H1 (cell line): ENCODE results near the gene CELF2. TPM values are rescaled to one million over a fixed set of nuclear protein-coding genes. Genes with fewer than 3 reads are reported as not detected.

Source experiments
- CTCF ChIA-PET: fragments of 300-600 bp; sonication (Branson Sonifier 250); formaldehyde crosslinking; loops from one replicate; lab custom pipeline; 2021; ENCODE audit not compliant: partially characterized antibody; lab: Charles Lee
- POLR2A ChIA-PET: fragments of 300-600 bp; sonication (Branson Sonifier 250); formaldehyde crosslinking; loops from one replicate; lab custom pipeline; 2021; ENCODE audit warnings: inconsistent platforms; ENCODE audit not compliant: partially characterized antibody; lab: Charles Lee
- DNase-seq, 2 experiments: peaks; one replicate each; pipeline versions ENCODE4 v3.0.0 to v3.0.0-alpha.2; 2010 to 2022; ENCODE audit warnings: low spot score in 2 of 2, low read depth in 1 of 2, mixed read lengths in 1 of 2
- FAIRE-seq: peaks from 2 replicates; lab custom pipeline; 2011; peaks lifted over from hg19 to GRCh38; lab: Jason Lieb, UNC
- H2AFZ ChIP-seq: 2 replicates; pipeline ENCODE4 v1.8.1; 2012; ENCODE audit warnings: low read length, inconsistent platforms
- H2AK5ac ChIP-seq: 2 replicates; pipeline ENCODE4 v1.6.1; 2013; ENCODE audit warnings: low read depth, low read length
- H2BK120ac ChIP-seq: replicated peaks from 2 replicates; pipeline ENCODE3; 2013; ENCODE audit warnings: low read depth, low read length, inconsistent platforms
- H2BK12ac ChIP-seq: 2 replicates; pipeline ENCODE4 v1.6.1; 2013; ENCODE audit warnings: low read depth, low read length
- H2BK15ac ChIP-seq: 2 replicates; pipeline ENCODE4 v1.6.1; 2013; ENCODE audit warnings: low read length
- H2BK20ac ChIP-seq: 2 replicates; pipeline ENCODE4 v1.6.1; 2013; ENCODE audit warnings: low read length
- H2BK5ac ChIP-seq: 2 replicates; pipeline ENCODE4 v1.6.1; 2013; ENCODE audit warnings: low read depth, low read length
- H3K14ac ChIP-seq: 2 replicates; pipeline ENCODE4 v1.6.1; 2013; ENCODE audit warnings: inconsistent platforms; ENCODE audit not compliant: insufficient read length
- H3K18ac ChIP-seq: 2 replicates; pipeline ENCODE4 v1.6.1; 2013; ENCODE audit warnings: low read length; ENCODE audit errors: extremely low read depth
- H3K23ac ChIP-seq: 2 replicates; pipeline ENCODE4 v1.6.1; 2013; ENCODE audit warnings: inconsistent platforms; ENCODE audit not compliant: insufficient read length
- H3K23me2 ChIP-seq: 2 replicates; pipeline ENCODE4 v1.6.1; 2013; ENCODE audit warnings: low read depth, low read length
- H3K27ac ChIP-seq: 2 replicates; pipeline ENCODE4 v1.6.1; 2011; ENCODE audit warnings: low read depth, low read length, inconsistent platforms
- H3K27me3 ChIP-seq, 4 experiments: replicated peaks in 1 of 4; 1 replicate in 1 of 4; 2 replicates in 3 of 4; pipeline versions ENCODE4 v1.6.1 to v1.8.1; 2011 to 2013; ENCODE audit warnings: low read length in 3 of 4, mild to moderate bottlenecking in 3 of 4, inconsistent platforms in 2 of 4, mixed read lengths in 2 of 4, moderate library complexity in 1 of 4; ENCODE audit not compliant: control insufficient read depth in 3 of 4, insufficient read depth in 3 of 4; ENCODE audit errors: extremely low read depth in 1 of 4
- H3K36me3 ChIP-seq, 4 experiments: 2 replicates each; pipeline versions ENCODE4 v1.6.1 to v1.8.1; 2011 to 2013; ENCODE audit warnings: mild to moderate bottlenecking in 4 of 4, low read length in 3 of 4, moderate library complexity in 2 of 4, control low read depth in 1 of 4, inconsistent platforms in 1 of 4; ENCODE audit not compliant: insufficient read depth in 4 of 4, control insufficient read depth in 2 of 4
- H3K4ac ChIP-seq: replicated peaks from 2 replicates; pipeline ENCODE3; 2013; ENCODE audit warnings: low read length, low read depth, mixed read lengths, inconsistent platforms; ENCODE audit not compliant: insufficient read length
- H3K4me1 ChIP-seq, 4 experiments: replicated peaks in 1 of 4; 1 replicate in 1 of 4; 2 replicates in 3 of 4; pipeline versions ENCODE4 v1.6.1 to v1.8.1; 2011 to 2013; ENCODE audit warnings: low read length in 3 of 4, inconsistent platforms in 2 of 4, mixed read lengths in 1 of 4; ENCODE audit not compliant: insufficient read depth in 4 of 4, control insufficient read depth in 3 of 4
- H3K4me2 ChIP-seq, 2 experiments: 2 replicates each; pipeline versions ENCODE4 v1.6.1 to v1.8.1; 2011 to 2013; ENCODE audit warnings: low read depth in 2 of 2, low read length in 2 of 2, control low read depth in 1 of 2, inconsistent platforms in 1 of 2, mild to moderate bottlenecking in 1 of 2; ENCODE audit not compliant: insufficient read depth in 1 of 2
- H3K4me3 ChIP-seq, 4 experiments: fragments of 200-600, 300-600 bp in 1 of 4; sonication (generic), shearing (Covaris generic), sonication (Bioruptor Twin) in 1 of 4; 2 replicates each; pipeline versions ENCODE4 v1.5.1 to v1.8.1; 2011 to 2016; ENCODE audit warnings: low read length in 4 of 4, low read depth in 3 of 4, control low read depth in 2 of 4, inconsistent platforms in 2 of 4, mild to moderate bottlenecking in 2 of 4, mixed read lengths in 1 of 4, moderate library complexity in 1 of 4; ENCODE audit not compliant: insufficient read depth in 2 of 4; ENCODE audit errors: extremely low read depth in 1 of 4
- H3K56ac ChIP-seq: replicated peaks from 2 replicates; pipeline ENCODE3; 2013; ENCODE audit warnings: low read depth, mild to moderate bottlenecking, mixed read lengths, low read length, inconsistent platforms; ENCODE audit not compliant: insufficient read length
- H3K79me1 ChIP-seq: 2 replicates; pipeline ENCODE4 v1.6.1; 2013; ENCODE audit warnings: low read depth, low read length, control low read depth
- H3K79me2 ChIP-seq, 2 experiments: 2 replicates each; pipeline versions ENCODE4 v1.6.1 to v1.8.1; 2012 to 2013; ENCODE audit warnings: low read length in 2 of 2, mild to moderate bottlenecking in 2 of 2, inconsistent platforms in 1 of 2; ENCODE audit not compliant: insufficient read depth in 2 of 2, control insufficient read depth in 1 of 2
- H3K9ac ChIP-seq, 4 experiments: replicated peaks in 1 of 4; 1 replicate in 1 of 4; 2 replicates in 3 of 4; pipeline versions ENCODE4 v1.6.1 to v1.8.1; 2011 to 2013; ENCODE audit warnings: low read depth in 3 of 4, low read length in 3 of 4, control low read depth in 2 of 4, mild to moderate bottlenecking in 2 of 4, moderate library complexity in 2 of 4, inconsistent platforms in 1 of 4; ENCODE audit errors: extremely low read depth in 1 of 4
- H3K9me3 ChIP-seq, 2 experiments: 2 replicates each; pipeline versions ENCODE4 v1.6.1 to v1.8.1; 2012 to 2013; ENCODE audit warnings: mild to moderate bottlenecking in 2 of 2, moderate library complexity in 2 of 2, control low read depth in 1 of 2, inconsistent platforms in 1 of 2, low read depth in 1 of 2, low read length in 1 of 2, mixed read lengths in 1 of 2; ENCODE audit not compliant: insufficient read depth in 2 of 2
- H4K20me1 ChIP-seq, 2 experiments: replicated peaks in 1 of 2; 2 replicates each; pipeline versions ENCODE3 to v1.8.1; 2011 to 2013; ENCODE audit warnings: inconsistent platforms in 2 of 2, low read length in 2 of 2, mild to moderate bottlenecking in 1 of 2; ENCODE audit not compliant: insufficient read depth in 2 of 2, control insufficient read depth in 1 of 2
- H4K5ac ChIP-seq: 2 replicates; pipeline ENCODE4 v1.6.1; 2013; ENCODE audit warnings: low read length, low read depth, mixed read lengths, inconsistent platforms; ENCODE audit not compliant: insufficient read length
- H4K8ac ChIP-seq: 2 replicates; pipeline ENCODE4 v1.8.0; 2013; ENCODE audit warnings: mild to moderate bottlenecking, moderate library complexity, low read length, inconsistent platforms; ENCODE audit not compliant: insufficient read depth; ENCODE audit errors: extremely low read depth
- H4K91ac ChIP-seq: replicated peaks from 2 replicates; pipeline ENCODE3; 2013; ENCODE audit warnings: low read length, mixed read lengths, inconsistent platforms; ENCODE audit not compliant: insufficient read length
- ASH2L ChIP-seq: fragments of 200-600, 300-600 bp; sonication (generic); IDR thresholded peaks from one replicate; pipeline ENCODE4 v1.7.1; 2017; ENCODE audit warnings: low read length
- HDAC2 ChIP-seq, 2 experiments: fragments of 300-600 bp in 1 of 2; sonication (generic) in 1 of 2; IDR thresholded peaks; 2 replicates each; pipeline ENCODE4 v1.6.1; 2011 to 2012; ENCODE audit warnings: low read depth in 2 of 2, low read length in 2 of 2, mild to moderate bottlenecking in 2 of 2, moderate library complexity in 2 of 2, borderline replicate concordance in 1 of 2, inconsistent platforms in 1 of 2
- HDAC6 ChIP-seq: IDR thresholded peaks from one replicate; pipeline ENCODE4 v1.7.1; 2012; ENCODE audit warnings: low read depth, mild to moderate bottlenecking, inconsistent platforms, low read length, moderate library complexity
- KDM1A ChIP-seq: fragments of 200-600, 300-600 bp; sonication (generic); IDR thresholded peaks from 2 replicates; pipeline ENCODE4 v1.7.1; 2016; ENCODE audit warnings: mild to moderate bottlenecking, low read length, borderline replicate concordance
- KDM4A ChIP-seq: IDR thresholded peaks from one replicate; pipeline ENCODE4 v1.7.1; 2012; ENCODE audit warnings: low read depth, mild to moderate bottlenecking, moderate library complexity, low read length, inconsistent platforms; ENCODE audit not compliant: severe bottlenecking
- SP2 ChIP-seq: IDR thresholded peaks from 2 replicates; pipeline ENCODE4 v1.6.1; 2012; ENCODE audit warnings: mild to moderate bottlenecking, low read length, inconsistent platforms
- SUZ12 ChIP-seq: fragments of 200-600 bp; sonication (generic); IDR thresholded peaks from 2 replicates; pipeline ENCODE4 v1.6.1; 2012; ENCODE audit warnings: mild to moderate bottlenecking, inconsistent platforms, low read length, moderate library complexity, mixed read lengths
- ZNF274 ChIP-seq: IDR thresholded peaks from 2 replicates; pipeline ENCODE4 v1.7.0; 2012; ENCODE audit warnings: low read length, borderline replicate concordance; ENCODE audit errors: extremely low read depth
- WGBS, 2 experiments: shearing (Covaris generic) in 1 of 2; methylation state at CpG; one replicate each; pipeline versions ENCODE4 v1.1.6 to v1.1.7; 2013 to 2015; ENCODE audit warnings: low lambda C conversion rate in 2 of 2, mixed read lengths in 2 of 2, inconsistent platforms in 1 of 2, low coverage in 1 of 2, missing lambda C conversion rate in 1 of 2; ENCODE audit not compliant: insufficient replicate concordance in 2 of 2, insufficient coverage in 1 of 2, insufficient read length in 1 of 2; ENCODE audit errors: extremely low coverage in 1 of 2, missing lambda C conversion rate in 1 of 2; 5-methylcytosine and 5-hydroxymethylcytosine counted together
- polyA plus RNA-seq, 7 experiments: library from polyadenylated mRNA; depleted of rRNA in 3 of 7; stranded (reverse) in 5 of 7; unstranded in 2 of 7; fragments of >200 nt in 5 of 7; fragments of 200-250 nt in 2 of 7; gene quantifications; 1 replicate in 5 of 7; 2 replicates in 1 of 7; 4 replicates in 1 of 7; pipeline versions ENCODE4 v1.2.1 to v1.2.3, GENCODE V29; 2011 to 2013; ENCODE audit warnings: missing spikeins in 2 of 7, mixed read lengths in 2 of 7
- total RNA-seq: library from RNA; stranded (reverse); fragmentation: NEBNext Ultra II Directional; extraction: Animal tissue kit (Norgen Biotek cat#: 25700); gene quantifications from 2 replicates; pipeline ENCODE4 v1.2.1, GENCODE V29; 2021

Gene CELF2
- total and polyA plus RNA-seq, 2 of the 8 experiments (the other 6 are each of a cell fraction or from before 2014, with no cell fraction given) = 18.3 to 22.7 TPM

DNA sequence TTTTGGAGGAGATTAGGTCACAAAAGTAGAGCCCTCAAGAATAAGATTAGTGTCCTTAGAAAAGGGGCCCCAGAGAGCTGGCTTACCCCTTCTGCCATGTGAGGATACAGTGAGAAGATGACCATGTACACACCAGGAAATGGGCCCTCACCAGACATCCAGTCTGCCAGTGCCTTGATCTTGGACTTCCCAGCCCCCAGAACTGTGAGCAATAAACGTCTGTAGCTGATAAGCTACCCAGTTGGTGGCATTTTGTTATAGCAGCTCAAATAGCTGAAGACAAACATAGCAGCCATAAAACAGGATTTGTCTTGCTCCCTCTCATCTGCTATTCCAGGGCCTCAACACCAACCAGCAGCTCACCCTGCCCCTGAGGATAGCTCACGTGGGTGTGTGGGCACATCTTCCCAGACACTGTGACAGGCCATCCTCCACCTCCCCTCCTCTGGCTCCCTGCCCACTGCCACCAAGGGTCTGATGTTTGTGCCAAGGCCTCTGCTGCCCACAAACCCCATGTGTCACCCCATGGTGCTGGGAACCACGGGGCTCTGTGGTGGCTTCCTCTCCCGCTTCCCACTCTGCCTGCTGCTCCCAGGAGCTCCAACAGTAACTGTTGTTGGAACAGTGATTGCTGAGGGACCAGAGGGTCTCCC is 341.4 kb downstream of the CELF2 start:
- Histone ChIP-seq H3K27ac (no peak overlapping the region), H2BK15ac (no peak overlapping the region), H3K23me2 (no peaks in the 10 kb centered on the region), H3K79me2 (no peaks in the 10 kb centered on the region), H3K23ac (no peak overlapping the region), H3K4me2 (no peak overlapping the region), H2AK5ac (no peak overlapping the region), H2BK5ac (no peak overlapping the region), H4K91ac (no peak overlapping the region), H3K14ac (no peak overlapping the region), H2BK12ac (no peak overlapping the region), H3K9me3 (peaks cover 0 to 2% of the 10 kb centered on the region in 2 experiments; a peak in 1 of 4 replicates), H4K5ac (no peak overlapping the region), H3K79me1 (no peaks in the 10 kb centered on the region), H3K27me3 (no peaks in the 10 kb centered on the region), H3K4me3 (no peak overlapping the region), H2BK120ac (no peak overlapping the region), H2AFZ (no peak overlapping the region), H3K56ac (no peak overlapping the region), H3K4ac (no peak overlapping the region), H3K36me3 (no peaks in the 10 kb centered on the region), H4K20me1 (no peaks in the 10 kb centered on the region), H3K18ac (no peak overlapping the region), H3K9ac (no peak overlapping the region), H4K8ac (no peak overlapping the region), H3K4me1 (no peaks in the 10 kb centered on the region), H2BK20ac (no peak overlapping the region)
- no peak for TF ChIP-seq SP2
- TF ChIP-seq KDM1A = no peak
- TF ChIP-seq ASH2L = no peak
- no peak for TF ChIP-seq SUZ12
- TF ChIP-seq KDM4A = no peak
- TF ChIP-seq HDAC6 = no peak
- no peak for TF ChIP-seq ZNF274
- no peak for TF ChIP-seq HDAC2 (IDR thresholded peaks at IDR 0.05; ENCODE audit: borderline replicate concordance in 1 of 2, low read depth in 2 of 2, low read length in 2 of 2)
- ChIA-PET POLR2A (no interaction called here), CTCF (interaction anchor here (0.7 to 2.1 kb wide), 5 partner anchors 8 to 65 kb away, joined by 3 to 8 read pairs (median 3); no protein-coding TSS in a partner anchor)
- FAIRE-seq (no peak), DNase-seq (no peak)
- 83% methylated on average over 4 of the region's 4 CpGs; no CpG with 5 or more reads in 1 of the 2 experiments for WGBS, 2 experiments
